ENCODE results near the gene PCNX2.

Gene PCNX2

GRCh38 chr1:232999956-233000625, 295.4 kb downstream of the PCNX2 start:
- Histone ChIP-seq H3K4me2 (ENCODE audit: low read depth, low read length, poor library complexity, severe bottlenecking) (no peak overlapping the region), H3K36me3 (ENCODE audit: low read length) (no peaks in the 10 kb centered on the region), H3K27me3 (ENCODE audit: low read length) (no peaks in the 10 kb centered on the region), H3K9me2 (replicated peaks; ENCODE audit: insufficient read depth, low read length) (no peaks in the 10 kb centered on the region), H4K20me1 (ENCODE audit: low read depth, low read length) (no peaks in the 10 kb centered on the region), H3K9me3 (ENCODE audit: insufficient read depth, low read length) (no peaks in the 10 kb centered on the region), H3K9ac (ENCODE audit: low read length) (no peak overlapping the region), H3K4me3 (ENCODE audit: insufficient read depth, low read length, poor library complexity, severe bottlenecking) (no peak overlapping the region), H3F3A (ENCODE audit: insufficient read depth) (no peaks in the 10 kb centered on the region), H2AFZ (ENCODE audit: low read depth, low read length, severe bottlenecking) (no peak overlapping the region), H3K79me2 (ENCODE audit: insufficient read depth, low read length) (no peaks in the 10 kb centered on the region), H3K27ac (ENCODE audit: low read depth, low read length) (no peak overlapping the region)
- TF ChIP-seq EZH2phosphoT487 (conservative IDR thresholded peaks at IDR 0.05; ENCODE audit: low read length) (no peak), CTCF (IDR thresholded peaks at IDR 0.05; ENCODE audit: insufficient read depth, low read length, poor library complexity, severe bottlenecking) (no peak)

GRCh38 chr1:232998646-232999045, 296.9 kb downstream of the PCNX2 start:
- TF ChIP-seq CTCF (IDR thresholded peaks at IDR 0.05; ENCODE audit: insufficient read depth, low read length, poor library complexity, severe bottlenecking) (no peak), EZH2phosphoT487 (conservative IDR thresholded peaks at IDR 0.05; ENCODE audit: low read length) (no peak)

GRCh38 chr1:232998138-232998537, 297.4 kb downstream of the PCNX2 start:
- H3K36me3 ChIP-seq (ENCODE audit: low read length), result no peaks in the 10 kb centered on the region

More at GRCh38 chr1:232998646-232999045, 296.9 kb downstream of the PCNX2 start:
- H2AFZ ChIP-seq (ENCODE audit: low read depth, low read length, severe bottlenecking), result no peak overlapping the region
- H3F3A ChIP-seq (ENCODE audit: insufficient read depth), result no peaks in the 10 kb centered on the region
- H3K4me3 ChIP-seq (ENCODE audit: insufficient read depth, low read length, poor library complexity, severe bottlenecking), result no peak overlapping the region
- no peaks in the 10 kb centered on the region for H3K79me2 ChIP-seq (ENCODE audit: insufficient read depth, low read length)
- H3K27me3 ChIP-seq (ENCODE audit: low read length), result no peaks in the 10 kb centered on the region
- H4K20me1 ChIP-seq (ENCODE audit: low read depth, low read length), result no peaks in the 10 kb centered on the region
- no peaks in the 10 kb centered on the region for H3K36me3 ChIP-seq (ENCODE audit: low read length)
- H3K27ac ChIP-seq (ENCODE audit: low read depth, low read length), result no peak overlapping the region
- no peaks in the 10 kb centered on the region for H3K9me2 ChIP-seq (replicated peaks; ENCODE audit: insufficient read depth, low read length)
- H3K9me3 ChIP-seq (ENCODE audit: insufficient read depth, low read length), result peaks cover 4% of the 10 kb centered on the region; the same call in 1 of the 2 replicates
- H3K4me2 ChIP-seq (ENCODE audit: low read depth, low read length, poor library complexity, severe bottlenecking), result no peak overlapping the region
- H3K9ac ChIP-seq (ENCODE audit: low read length), result no peak overlapping the region

More at GRCh38 chr1:232998138-232998537, 297.4 kb downstream of the PCNX2 start:
- H3K9me3 ChIP-seq (ENCODE audit: insufficient read depth, low read length), result peaks cover 9% of the 10 kb centered on the region; the same call in 1 of the 2 replicates
- H3K27ac ChIP-seq (ENCODE audit: low read depth, low read length), result no peak overlapping the region
- no peaks in the 10 kb centered on the region for H3K79me2 ChIP-seq (ENCODE audit: insufficient read depth, low read length)
- H2AFZ ChIP-seq (ENCODE audit: low read depth, low read length, severe bottlenecking), result no peak overlapping the region
- no peaks in the 10 kb centered on the region for H3K9me2 ChIP-seq (replicated peaks; ENCODE audit: insufficient read depth, low read length)
- H3K4me3 ChIP-seq (ENCODE audit: insufficient read depth, low read length, poor library complexity, severe bottlenecking), result no peak overlapping the region
- no peaks in the 10 kb centered on the region for H4K20me1 ChIP-seq (ENCODE audit: low read depth, low read length)
- TF ChIP-seq EZH2phosphoT487 (conservative IDR thresholded peaks at IDR 0.05; ENCODE audit: low read length), result no peak
- TF ChIP-seq CTCF (IDR thresholded peaks at IDR 0.05; ENCODE audit: insufficient read depth, low read length, poor library complexity, severe bottlenecking), result no peak
- no peak overlapping the region for H3K9ac ChIP-seq (ENCODE audit: low read length)
- no peak overlapping the region for H3K4me2 ChIP-seq (ENCODE audit: low read depth, low read length, poor library complexity, severe bottlenecking)
- no peaks in the 10 kb centered on the region for H3K27me3 ChIP-seq (ENCODE audit: low read length)
- no peaks in the 10 kb centered on the region for H3F3A ChIP-seq (ENCODE audit: insufficient read depth)
